Keratinocyte (primary cell): ENCODE results near the gene DYNC2I2.

Experiments used
- EZH2 ChIP-seq: IDR thresholded peaks from one replicate; pipeline ENCODE4 v1.6.1; 2012; ENCODE audit warnings: inconsistent platforms, mild to moderate bottlenecking, low read length, moderate library complexity
- TF ChIP-seq, protein P1 (sequence below), 3 experiments: IDR thresholded peaks in 1 of 3; conservative IDR thresholded peaks in 1 of 3; optimal IDR thresholded peaks in 1 of 3; 2 replicates in 2 of 3; 3 replicates in 1 of 3; pipeline versions ENCODE3 to v1.5.1; 2011; ENCODE audit warnings: low read length in 3 of 3, mild to moderate bottlenecking in 3 of 3, moderate library complexity in 2 of 3, control low read depth in 1 of 3, inconsistent platforms in 1 of 3; ENCODE audit not compliant: insufficient read depth in 2 of 3; ENCODE audit errors: extremely low read depth in 1 of 3

DNA sequence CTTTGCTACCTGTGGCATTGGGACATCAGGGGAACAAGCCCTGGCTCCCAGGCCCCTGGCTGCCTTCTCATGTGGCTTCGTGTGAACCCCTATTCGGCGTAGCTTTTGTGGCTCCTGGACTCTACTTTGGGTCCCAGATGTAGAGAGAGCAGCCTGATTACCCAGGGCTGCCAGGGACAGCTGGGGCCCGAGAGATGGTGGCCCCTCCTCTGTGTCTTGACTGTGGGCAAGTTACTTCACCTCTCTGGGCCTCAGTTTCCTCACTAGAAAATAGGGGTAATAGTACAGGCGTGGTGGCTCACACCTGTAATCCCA, 47.7 kb upstream of the DYNC2I2 start:
- TF ChIP-seq, protein P1, sequence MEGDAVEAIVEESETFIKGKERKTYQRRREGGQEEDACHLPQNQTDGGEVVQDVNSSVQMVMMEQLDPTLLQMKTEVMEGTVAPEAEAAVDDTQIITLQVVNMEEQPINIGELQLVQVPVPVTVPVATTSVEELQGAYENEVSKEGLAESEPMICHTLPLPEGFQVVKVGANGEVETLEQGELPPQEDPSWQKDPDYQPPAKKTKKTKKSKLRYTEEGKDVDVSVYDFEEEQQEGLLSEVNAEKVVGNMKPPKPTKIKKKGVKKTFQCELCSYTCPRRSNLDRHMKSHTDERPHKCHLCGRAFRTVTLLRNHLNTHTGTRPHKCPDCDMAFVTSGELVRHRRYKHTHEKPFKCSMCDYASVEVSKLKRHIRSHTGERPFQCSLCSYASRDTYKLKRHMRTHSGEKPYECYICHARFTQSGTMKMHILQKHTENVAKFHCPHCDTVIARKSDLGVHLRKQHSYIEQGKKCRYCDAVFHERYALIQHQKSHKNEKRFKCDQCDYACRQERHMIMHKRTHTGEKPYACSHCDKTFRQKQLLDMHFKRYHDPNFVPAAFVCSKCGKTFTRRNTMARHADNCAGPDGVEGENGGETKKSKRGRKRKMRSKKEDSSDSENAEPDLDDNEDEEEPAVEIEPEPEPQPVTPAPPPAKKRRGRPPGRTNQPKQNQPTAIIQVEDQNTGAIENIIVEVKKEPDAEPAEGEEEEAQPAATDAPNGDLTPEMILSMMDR (optimal IDR thresholded peaks at IDR 0.05 in 1 of 3, IDR thresholded peaks at IDR 0.05 in 1 of 3, conservative IDR thresholded peaks at IDR 0.05 in 1 of 3; ENCODE audit: extremely low read depth in 1 of 3, insufficient read depth in 2 of 3, low read length in 3 of 3) = no peak
- TF ChIP-seq EZH2 = no peak
